GM21360 (cell line): ENCODE measurements around the gene FBXW10.
"Not testable (repeated sequence)": the region's sequence is repeated elsewhere in the genome, so short reads cannot be mapped to it uniquely, and the experiment has no call there.

Experiments
- ATAC-seq: cut with Tn5 transposase; IDR thresholded peaks from one replicate; pipeline ENCODE4 v1.9.1; 2021; ENCODE audit warnings: mild to moderate bottlenecking, moderate library complexity; ENCODE audit not compliant: unreplicated experiment

FBXW10 gene

DNA sequence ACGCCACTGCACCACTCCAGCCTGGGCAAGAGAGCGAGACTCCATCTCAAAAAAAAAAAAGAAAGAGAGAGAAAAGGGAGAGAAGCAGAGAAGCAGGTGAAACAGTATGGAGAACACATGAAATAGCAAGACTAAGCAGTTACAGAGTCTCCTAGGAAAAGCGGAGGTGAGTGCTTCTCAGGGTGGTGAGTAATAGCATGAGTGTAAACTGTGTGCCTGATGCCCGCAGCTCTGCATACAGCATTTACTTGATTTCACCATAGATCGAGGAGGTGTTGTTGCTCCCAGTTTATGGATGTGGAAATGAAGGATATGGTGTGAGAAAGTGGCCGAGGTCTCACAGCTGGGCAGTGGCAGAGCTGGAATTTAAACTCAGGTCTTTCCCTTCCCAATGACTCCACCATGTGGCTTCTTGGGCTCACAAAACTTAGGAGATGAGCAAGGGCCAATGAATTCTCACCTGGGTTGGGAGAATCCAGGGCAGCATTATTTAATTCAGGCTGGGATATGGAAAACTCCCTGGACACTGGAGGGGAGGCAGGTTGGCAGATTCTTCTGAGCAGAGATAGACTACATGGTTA lies 10.1 kb downstream of the FBXW10 start:
- not testable (repeated sequence) for ATAC-seq

DNA sequence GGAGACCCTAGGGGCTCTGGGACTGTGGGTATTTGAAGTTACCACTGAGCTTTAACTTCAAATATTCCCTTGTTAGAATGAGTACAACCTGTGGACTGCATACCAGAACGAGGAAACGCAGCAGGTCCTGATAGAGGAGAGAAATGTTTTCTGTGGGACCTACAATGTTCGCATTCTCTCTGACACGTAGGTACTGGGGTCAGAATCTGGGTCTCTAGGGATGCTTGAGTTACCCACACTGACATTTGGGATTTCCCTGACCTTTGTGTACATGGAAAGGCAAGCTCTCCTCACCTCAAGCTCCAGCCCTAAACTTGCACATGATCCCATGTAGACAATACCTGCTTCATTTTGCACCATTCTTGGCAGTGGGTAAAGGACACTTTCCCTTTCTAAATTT lies 12.1 kb downstream of the FBXW10 start:
- ATAC-seq: not testable (repeated sequence)

DNA sequence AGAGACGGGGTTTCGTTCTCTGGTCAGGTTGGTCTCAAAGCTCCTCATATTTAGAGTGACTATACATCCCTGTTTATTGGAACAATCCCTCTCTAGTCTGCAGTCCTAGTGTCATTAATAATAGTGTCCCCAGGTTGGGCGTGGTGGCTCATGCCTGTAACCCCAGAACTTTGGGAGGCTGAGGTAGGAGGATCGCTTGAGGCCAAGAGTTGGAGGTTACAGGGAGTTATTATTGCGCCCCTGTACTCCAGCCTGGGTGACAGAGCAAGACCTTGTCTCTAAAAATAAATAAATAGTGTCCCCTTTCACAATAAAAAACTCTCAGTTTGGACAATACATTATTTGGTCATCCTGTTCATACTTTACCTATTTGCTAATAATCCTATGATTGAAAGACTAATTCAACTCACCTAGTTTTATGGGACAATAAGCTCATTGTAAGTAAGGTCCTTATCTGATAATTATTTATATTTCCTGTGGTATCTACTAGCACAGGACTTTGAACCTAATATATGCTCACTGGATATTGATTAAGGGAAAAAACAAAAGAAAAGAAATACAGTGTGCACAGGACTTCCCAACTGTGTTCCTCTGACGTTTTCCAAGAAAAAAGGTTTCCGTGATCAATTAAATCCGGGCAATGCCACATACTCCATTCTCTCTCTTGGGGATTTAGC lies 13.7 kb downstream of the FBXW10 start:
- not testable (repeated sequence) for ATAC-seq

DNA sequence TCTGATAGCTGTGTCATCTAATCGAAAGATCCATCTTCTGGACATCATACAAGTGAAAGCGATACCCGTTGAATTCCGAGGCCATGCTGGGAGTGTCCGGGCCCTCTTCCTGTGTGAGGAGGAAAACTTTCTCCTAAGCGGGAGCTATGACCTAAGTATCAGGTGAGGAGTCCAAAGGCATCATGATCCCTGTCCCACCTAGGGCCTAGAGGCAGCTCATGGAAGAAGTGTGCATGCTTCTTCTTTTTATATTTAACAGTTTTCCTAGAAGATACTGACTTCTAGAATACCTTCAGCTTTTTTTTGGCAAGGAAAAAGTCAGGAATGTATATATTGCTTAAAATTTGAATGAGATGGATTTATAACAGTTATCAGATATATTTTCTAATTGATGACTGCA lies 14.5 kb downstream of the FBXW10 start:
- not testable (repeated sequence) for ATAC-seq

DNA sequence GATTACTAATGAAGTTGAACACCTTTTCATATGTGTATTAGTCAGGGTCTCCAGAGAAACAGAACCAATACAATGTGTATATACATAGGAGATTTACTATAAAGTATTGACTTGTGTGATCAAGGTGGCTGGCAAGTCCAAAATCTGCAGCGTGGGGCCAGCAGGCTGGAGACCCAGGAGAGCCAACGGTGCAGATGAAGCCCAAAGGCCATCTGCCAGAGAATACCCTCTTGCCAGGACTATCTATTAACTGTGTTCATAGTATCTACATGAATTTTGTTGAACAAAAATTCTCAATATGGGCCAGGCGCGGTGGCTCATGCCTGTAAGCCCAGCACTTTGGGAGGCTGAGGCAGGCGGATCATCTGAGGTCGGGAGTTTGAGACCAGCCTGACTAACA lies 16.4 kb downstream of the FBXW10 start:
- ATAC-seq: not testable (repeated sequence)

DNA sequence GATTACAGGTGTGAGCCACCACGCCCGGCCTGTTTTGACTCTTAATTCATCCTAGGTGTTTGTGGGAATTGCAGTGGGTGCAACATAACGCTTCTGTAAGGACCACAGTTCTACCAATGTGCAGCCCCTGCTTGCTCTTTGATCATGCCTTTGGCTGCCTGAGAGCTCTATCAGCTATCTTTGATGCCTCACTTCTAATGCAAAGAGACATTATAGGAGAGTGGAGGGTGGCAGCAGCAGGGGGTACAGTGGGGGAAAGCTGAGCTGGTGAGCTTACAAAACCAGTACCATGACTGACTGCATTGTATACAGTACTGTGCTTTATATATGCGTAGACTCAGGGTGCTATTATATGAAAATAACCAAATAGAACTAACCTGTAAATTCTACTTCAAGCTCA lies 26.7 kb downstream of the FBXW10 start:
- ATAC-seq: not testable (repeated sequence)

DNA sequence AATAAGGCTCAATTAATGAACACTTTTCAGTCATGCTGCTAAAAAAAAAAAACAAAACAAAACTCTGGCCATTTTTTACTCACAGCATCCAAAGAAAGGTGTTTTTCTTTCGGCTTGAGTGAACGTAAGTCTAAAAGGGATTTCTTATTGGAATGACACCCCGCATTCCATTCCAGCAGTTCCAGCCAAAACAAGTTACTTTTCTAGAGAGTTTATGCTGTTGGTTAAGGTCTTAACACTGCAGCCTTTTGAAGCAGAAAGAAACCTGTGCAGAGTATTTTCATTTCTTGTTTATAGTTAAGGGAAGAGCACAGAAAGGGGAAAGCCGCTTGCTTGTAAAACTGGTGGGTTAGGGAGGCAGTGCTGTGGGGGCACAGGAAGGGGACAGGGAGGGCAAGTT lies 27.2 kb downstream of the FBXW10 start:
- not testable (repeated sequence) for ATAC-seq

DNA sequence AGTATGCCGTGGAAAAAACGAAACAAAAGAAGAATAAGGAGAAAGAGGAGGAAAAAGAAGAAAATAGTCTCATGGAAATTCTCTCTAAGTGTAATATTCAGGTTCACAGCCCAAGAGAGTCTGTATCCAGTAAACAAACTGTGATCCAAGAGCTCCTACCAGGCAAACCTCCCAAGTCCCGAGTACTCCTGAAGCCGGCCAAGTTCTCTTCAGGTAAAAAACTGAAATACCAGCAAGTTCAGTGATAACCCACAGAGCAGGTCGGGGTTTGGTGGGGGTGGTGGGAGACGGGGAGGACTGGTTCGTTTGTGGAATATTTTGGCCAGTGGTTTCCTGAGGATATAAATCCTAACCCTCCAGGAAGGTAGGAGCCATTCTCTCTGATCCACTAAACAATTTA lies 28.6 kb downstream of the FBXW10 start:
- no peak for ATAC-seq

DNA sequence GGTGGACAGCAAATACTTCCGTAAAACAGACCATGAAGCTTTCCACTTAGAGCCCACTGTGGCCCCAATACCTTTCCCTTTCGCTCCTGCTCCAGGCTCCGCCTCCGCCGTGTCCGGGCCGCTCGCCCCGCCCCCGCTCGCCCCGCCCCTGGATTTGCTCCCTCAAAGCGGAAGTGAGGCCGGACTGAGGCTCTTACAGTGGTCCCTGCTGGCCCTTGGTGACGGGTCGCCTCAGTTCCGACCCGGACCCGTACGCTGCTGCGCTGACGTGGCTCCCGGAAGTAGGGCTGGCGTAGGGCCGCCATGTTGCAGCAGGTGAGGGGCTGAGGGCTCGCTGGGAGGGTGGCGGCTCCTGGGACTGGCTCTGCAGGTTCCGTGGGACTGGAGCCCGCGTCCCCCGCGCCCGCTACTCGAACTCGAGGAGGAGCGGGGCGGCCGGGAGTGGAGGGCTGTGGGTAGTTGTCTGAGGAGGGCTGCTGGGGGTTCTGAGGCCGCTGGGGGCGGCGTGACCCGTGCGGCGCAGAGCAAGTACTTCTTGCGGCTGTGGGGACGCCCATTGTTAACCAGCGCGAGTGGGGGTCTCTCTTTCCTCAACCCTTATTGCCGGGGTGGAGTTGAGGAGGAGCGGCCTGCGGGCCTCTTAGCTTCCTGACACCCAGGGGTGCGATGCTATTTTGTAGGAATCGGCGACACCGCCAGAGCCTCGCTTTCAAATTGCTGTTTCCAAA lies 37.3 kb downstream of the FBXW10 start, which contains the start of gene TVP23B:
Gene TVP23B, plus strand, starts transcription at position 193 of the 728 bp plus-strand sequence. Its CDS starts 111 bp downstream, at position 304.
- ATAC-seq: peak; percentile 98

DNA sequence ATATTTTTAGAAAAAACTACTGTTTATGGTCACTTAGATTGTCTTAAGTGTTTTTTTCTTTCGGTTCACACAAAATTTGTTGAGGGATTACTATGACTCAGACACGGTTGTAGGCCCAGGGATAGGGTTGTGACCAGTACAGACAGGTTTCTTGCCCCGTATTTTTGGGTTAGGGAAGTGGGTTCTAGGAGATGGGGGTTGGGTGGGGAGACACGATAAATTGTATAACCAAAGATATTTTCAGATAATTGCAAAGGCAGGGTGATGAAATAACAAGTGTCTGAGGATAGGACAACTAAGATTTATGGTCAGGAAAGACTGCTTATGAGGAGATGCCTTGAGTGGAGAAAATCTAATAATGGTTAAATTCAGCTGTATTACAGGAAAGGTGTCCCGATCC lies 38.0 kb downstream of the FBXW10 start:
- ATAC-seq: not testable (repeated sequence)

DNA sequence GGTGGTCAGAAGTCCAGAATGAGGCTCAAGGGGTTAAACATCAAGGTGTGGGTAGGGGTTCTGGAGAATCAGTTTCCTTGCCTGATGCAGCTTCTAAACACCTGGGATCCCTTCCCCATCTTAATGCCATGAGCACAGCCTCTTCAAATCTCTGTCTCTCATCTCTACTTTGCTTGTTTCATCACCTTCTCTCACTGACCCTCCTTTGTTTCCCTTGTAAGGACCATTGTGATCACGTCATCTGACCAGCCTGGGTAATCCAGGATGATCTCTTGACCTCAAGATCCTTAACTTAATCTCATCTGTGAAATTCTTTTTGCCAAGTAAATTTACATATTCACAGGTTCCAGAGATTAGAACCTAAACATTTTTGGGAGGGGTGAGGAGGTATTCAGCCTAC lies 42.1 kb downstream of the FBXW10 start:
- ATAC-seq: not testable (repeated sequence)

DNA sequence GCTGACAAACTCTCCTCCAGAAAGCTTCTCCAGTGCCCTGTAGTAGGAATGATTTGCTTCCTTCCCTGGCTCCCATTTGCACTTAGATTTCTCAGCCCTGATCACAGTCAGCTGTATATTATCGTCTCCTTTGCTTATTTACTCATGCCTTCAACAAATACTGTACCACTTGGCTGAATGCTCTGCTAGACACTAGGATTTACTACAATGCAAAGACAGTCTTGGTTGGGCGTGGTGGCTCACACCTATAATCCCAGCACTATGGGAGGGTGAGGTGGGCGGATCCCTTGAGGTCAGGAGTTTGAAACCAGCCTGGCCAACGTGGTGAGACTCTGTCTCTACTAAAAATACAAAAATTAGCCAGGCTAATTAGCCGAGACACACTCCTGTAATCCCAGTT lies 43.0 kb downstream of the FBXW10 start:
- ATAC-seq: not testable (repeated sequence)

DNA sequence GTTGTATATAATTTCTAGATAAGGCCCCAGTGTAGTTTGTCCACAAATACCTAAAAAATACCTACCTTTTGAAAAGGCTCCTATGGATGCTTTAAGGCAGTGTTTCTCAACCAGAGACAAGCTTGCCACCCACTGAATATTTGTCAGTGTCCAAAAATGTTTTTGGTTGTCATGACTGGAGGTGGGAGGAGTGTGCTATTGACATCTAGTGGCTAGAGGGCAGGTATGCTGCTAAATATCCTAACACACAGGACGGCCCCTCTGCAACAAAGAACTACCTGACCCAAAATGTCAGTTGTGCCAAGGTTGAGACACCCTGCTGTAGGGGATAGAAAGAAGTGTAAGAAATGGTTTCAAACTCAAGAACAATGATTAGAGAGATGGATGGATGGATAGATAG lies 47.5 kb downstream of the FBXW10 start:
- ATAC-seq: not testable (repeated sequence)

DNA sequence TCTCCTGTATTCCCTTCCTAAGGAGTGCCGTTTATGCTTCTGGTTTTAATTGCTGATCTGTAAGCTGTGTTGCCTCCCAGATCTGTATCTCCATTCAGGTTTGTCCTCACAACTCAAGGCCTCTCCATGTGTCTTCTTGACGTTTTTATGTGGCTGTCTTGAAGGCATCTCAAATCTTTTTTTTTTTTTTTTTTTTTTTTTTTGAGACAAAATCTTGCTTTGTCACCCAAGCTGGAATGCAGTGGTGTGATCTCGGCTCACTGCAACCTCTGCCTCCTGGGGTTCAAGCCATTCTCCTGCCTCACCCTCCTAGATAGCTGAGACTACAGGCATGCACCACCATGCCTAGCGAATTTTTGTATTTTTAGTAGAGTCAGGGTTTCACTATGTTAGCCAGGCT lies 51.0 kb downstream of the FBXW10 start:
- not testable (repeated sequence) for ATAC-seq

DNA sequence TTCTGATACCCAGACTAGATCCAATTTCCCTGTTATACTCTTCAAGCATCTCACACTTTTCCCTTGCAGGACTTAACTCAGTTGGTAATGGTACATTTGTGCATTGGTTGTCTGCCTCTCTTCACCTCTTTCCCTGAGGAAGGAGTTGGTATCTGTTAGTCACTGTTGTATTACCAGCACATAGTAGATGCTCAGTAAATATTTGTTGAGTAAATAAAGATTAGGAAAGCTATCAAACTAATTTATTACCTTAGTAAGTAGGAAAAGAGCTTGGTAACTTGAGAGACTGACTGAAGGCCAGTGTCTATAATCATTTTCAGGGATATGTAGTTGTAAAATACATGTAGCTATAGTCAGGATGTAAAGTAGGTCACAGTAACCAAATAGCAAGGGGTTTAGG lies 53.0 kb downstream of the FBXW10 start:
- not testable (repeated sequence) for ATAC-seq

DNA sequence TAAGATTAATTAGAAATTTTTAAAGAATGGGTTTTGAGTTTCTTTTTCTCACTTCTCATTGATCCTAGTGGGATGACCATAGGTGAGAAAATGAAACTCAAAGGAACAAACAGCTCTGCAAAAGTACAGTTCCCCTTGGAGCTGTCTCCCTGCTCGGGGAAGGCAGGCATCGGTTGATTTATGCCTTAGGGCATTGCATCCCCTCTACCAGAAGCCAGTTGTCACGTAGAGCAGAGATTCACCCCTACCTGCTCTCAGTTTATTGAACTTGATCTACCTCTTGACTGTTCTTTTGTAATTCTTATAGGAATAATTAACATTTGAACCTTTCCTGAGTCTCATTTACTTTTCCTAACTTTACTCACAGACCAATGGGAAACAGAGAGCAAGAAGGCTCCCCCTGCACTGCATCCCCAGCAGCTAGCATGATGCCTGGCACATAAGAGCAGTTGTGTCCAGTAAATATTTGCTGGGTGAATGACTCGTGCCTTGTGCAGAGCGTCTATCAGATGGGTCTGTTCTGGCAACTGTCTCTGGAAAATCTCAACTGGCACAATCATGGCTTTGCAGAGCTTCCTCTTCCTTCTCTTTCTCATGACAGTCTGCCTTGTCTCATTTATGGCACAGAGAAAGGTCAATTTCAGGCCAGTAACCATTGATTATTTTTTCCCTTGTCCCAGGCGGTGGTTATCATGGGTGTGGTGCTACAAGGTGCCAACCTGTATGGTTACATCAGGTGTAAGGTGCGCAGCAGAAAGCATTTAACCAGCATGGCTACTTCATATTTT lies 59.8 kb downstream of the FBXW10 start:
- ATAC-seq: not testable (repeated sequence)

DNA sequence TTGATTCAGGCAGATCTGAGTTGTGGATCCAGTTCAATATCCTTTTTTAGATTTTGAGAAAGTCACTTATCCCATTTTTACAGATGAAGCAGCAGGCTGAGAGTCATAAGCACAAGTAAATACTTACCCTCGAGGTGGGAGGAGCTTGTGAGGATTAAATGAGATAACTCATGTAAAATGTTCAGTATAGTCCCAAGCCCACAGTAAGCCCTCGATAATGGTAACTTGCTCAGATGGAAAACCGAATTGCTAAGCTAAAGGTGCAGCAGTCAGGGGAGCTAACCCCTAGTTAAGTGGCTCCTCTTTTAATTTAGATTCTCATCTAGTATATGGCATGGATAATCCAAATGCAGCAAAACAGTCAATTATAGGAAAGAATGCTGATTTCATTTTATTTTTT lies 72.1 kb downstream of the FBXW10 start:
- not testable (repeated sequence) for ATAC-seq

DNA sequence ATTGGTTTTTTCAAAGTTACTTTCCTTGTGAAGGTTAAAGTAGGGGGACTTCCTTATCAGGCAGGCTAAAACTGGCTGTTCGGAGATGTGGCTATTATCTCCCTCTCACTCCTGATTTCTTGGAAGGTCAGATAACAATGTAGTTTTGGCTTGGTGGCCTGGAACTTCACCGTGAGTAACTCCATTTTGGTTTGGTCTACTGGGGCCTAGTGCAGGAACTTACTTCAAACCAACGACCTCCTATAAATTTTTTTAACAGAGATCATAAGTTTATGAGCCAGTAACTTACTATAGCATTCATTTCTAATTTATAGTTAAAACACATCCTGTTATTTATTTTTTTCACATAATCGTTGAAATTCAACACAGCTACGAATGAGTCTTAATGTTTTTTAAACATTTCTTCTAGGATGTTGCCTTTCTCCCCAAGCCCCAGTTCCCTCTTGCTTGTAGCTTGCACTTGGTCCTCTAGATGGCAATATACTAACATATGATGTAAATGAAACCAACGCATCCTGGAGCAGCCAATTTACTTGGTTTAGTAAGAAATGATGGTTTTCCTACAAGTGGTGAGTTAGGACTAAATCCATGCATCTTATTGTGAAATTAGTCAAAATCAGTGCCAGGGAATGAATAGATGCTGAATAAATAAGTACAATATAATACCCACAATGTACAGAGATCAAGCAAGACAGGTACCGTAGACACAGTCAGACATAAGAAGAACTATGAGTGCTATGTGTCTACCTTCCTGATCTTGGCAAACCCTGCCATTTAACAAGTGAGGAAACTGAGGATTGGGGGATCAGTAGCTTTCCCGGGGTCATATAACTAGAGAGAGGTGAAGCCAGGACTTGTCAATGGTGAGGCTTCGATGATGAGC lies 72.9 kb downstream of the FBXW10 start:
- ATAC-seq: not testable (repeated sequence)

DNA sequence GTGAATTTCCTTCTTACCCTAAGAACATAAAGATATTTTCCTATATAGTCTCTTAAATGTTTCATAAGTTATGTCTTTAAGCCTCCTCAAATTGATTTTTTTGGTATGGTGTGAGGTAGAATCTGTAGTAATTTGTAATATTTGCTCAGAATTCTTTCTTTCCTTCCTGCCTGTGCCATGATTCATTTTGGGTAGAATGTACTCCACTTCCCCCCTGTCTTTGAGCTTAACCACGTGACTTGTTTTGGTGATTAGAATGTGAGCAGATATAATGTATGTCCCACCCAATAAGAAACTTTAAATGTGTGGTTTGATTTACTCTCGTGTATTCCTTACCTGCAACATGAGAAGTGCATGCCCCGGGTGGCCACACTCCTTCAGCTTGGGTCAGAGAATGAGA lies 77.6 kb downstream of the FBXW10 start:
- not testable (repeated sequence) for ATAC-seq

DNA sequence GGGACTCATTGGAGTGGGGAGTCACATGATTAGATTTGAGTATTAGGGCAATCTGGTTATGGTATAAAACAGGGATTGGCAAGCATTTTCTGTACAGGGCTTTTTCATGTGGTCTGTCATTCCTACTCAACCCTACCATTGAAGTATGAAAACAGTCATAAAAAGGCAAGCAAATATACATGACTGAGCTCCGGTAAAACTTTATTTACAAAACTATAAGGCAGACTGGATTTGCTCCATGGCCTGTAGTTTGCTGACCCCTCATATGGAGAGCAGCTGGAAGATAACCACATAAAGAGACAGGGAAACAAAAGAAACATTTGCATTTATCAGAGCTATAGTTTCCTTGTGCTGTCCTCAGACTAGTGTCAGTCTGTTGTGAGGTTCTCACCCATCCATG lies 83.8 kb downstream of the FBXW10 start:
- ATAC-seq: not testable (repeated sequence)
